NCI-H524 (cell line): ENCODE measurements around the gene CHAC1.
"Not testable (repeated sequence)": the region's sequence is repeated elsewhere in the genome, so short reads cannot be mapped to it uniquely, and the experiment has no call there.

Experiments
- DNase-seq, 2 experiments: peaks; one replicate each; lab custom pipeline; 2025; lab: John Stamatoyannopoulos, UW

Gene CHAC1

DNA sequence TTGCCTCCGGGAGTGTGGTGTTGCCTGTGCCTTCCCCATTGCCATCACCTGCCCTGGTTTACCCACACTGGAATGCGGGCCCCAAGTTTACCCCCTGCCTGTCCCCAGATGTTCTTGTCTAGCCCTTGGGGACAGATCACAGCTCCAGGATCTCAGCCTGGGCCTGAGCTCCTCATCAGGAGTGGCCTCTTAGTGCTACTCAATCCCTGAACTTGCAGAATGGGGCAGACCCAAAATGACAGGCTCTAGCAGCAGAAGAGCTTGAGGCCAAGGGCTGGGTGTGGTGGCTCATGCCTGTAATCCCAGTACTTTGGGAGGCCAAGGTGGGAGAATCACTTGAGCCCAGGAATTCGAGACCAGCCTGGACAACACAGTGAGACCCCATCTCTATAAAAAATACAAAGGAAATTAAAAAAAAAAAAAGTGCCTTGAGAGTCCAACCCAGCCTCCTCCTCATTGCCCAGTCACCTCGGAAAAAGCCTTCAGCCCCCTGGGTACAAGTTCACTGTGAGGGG, 3.8 kb downstream of the CHAC1 start:
- DNase-seq = no peak

GRCh38 chr15:40957581-40958051, 4.3 kb downstream of the CHAC1 start:
- peak; percentile 42 to 79 for DNase-seq

DNA sequence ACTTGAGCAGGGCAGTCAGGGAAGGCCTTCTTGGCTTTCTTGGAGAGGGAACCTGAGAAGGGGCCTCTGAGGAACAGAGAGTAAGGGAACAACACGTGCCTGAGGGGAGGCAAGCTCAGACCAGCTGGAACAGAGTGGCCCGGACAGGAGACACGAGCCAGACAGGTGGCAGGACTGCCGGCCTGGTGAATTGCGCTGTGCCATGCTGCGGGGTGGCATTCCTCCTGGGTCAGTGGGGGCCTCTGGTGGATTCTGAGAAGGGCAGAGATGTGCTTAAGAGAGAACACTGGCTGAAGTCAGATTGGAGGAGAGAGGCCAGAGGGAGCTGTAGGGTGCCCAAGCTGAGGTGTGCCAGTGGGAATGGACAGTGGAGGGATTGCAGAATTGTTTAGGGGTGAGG, 4.9 kb downstream of the CHAC1 start:
- DNase-seq = no peak

- no peak for DNase-seq
Observed at GRCh38 chr15:40958723-40959122, 5.5 kb downstream of the CHAC1 start.

- no peak for DNase-seq
Observed at GRCh38 chr15:40959331-40960141, 6.3 kb downstream of the CHAC1 start.

- no peak for DNase-seq
Observed at GRCh38 chr15:40960151-40960885, 7.0 kb downstream of the CHAC1 start.

DNA sequence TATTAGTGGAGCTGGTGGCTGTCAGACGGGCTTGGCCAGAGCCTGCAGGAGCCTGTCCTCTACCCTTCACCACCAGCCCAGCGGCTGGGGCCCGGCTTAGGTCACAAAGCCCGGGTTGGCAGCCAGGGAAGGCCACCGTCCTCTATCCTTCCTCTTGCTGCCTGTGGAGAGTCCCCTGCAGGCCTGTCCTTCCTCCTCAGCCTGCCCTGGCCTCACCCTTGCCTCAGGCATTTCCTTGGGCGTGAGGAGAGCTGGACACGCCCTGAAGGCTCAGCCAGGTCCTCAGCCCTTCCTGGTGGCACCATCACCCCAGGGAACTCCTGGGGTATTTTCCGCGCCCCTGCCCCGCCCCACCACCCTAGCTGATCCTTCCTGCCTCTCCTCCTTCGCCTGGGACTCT, 7.7 kb downstream of the CHAC1 start:
- DNase-seq = no peak

DNA sequence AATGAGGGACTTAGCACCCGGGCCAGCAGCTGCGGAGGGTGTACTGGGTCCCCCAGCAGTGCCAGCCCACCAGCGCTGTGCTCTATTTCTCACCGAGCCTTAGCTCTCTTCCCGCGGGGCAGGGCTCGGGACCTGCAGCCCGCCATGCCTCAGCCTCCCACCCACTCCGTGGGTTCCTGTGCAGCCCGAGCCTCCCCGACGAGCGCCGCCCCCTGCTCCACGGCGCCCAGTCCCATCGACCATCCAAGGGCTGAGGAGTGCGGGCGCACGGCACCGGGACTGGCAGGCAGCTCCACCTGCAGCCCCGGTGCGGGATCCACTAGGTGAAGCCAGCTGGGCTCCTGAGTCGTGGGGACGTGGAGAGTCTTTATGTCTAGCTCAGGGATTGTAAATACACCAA, 8.5 kb downstream of the CHAC1 start:
- not testable (repeated sequence) for DNase-seq

DNA sequence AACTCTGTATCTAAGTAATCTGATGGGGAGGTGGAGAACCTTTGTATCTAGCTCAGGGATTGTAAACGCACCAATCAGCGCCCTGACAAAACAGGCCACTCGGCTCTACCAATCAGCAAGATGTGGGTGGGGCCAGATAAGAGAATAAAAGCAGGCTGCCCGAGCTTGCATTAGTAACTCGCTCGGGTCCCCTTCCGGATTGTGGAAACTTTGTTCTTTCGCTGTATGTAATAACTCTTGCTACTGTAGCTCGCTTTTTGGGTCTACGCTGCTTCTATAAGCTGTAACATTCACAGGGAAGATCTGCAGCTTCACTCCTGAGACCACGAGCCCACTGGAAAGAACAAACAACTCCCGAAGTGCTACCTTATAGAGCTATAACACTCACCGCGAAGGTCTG, 9.0 kb downstream of the CHAC1 start:
- DNase-seq = not testable (repeated sequence)

DNA sequence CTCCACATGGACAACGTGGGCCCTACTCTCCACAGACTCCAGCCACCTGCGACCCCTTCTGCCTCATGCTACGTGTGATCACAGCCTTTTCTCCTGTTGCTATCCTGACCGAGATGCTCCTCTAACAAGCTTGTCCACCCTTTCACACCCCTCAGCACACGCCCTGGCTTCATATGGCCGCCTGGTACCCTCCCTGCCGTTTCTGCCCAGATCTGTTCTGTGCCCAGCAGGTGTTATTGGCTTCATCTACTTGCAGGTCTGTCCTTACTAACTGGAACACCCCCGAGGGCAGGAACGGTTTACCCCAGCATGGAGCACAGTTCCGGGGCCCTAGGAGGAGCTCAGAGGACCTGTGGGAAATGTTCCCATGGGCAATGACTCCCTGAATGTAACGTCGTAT, 9.9 kb downstream of the CHAC1 start:
- DNase-seq = no peak

DNA sequence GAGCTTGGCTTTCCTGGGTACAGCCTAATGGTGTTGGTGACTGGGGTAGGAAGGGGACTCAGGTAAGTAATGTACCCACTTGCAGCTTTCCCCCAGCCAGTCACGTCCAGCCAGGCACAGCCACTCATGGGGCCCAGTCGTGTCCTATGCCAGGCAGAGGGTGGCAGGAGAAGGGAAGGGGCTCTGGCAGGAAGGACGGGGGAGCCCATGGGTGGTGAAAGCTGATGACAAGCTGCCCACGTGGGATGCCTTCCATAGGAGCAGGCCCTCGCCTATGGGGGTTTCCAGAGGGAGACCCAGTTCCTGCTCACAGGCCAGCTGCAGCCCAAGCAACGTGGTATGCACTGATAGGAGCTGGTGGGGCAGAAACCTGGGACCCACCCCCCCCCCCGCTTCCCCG, 10.7 kb downstream of the CHAC1 start:
- DNase-seq = no peak

DNA sequence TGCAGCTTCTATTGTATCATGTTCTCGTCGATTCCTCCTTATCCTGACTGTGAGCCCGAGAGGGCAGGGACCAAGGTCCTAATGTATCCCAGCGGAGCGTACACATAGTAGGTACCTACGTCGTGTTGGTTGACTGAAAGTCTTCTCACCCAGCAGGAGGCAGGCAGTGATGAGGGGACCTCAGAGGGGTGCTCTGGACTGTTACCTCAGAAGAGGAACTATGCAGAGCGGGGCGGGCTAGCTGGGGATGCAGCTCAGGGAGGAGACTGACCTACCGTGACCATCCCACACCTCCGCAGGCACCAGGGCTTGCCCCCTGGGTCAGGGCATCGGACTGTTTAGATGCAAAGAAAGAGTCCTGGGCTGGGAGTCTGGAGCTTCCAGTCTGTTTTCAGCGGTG, 11.4 kb downstream of the CHAC1 start:
- no peak for DNase-seq

DNA sequence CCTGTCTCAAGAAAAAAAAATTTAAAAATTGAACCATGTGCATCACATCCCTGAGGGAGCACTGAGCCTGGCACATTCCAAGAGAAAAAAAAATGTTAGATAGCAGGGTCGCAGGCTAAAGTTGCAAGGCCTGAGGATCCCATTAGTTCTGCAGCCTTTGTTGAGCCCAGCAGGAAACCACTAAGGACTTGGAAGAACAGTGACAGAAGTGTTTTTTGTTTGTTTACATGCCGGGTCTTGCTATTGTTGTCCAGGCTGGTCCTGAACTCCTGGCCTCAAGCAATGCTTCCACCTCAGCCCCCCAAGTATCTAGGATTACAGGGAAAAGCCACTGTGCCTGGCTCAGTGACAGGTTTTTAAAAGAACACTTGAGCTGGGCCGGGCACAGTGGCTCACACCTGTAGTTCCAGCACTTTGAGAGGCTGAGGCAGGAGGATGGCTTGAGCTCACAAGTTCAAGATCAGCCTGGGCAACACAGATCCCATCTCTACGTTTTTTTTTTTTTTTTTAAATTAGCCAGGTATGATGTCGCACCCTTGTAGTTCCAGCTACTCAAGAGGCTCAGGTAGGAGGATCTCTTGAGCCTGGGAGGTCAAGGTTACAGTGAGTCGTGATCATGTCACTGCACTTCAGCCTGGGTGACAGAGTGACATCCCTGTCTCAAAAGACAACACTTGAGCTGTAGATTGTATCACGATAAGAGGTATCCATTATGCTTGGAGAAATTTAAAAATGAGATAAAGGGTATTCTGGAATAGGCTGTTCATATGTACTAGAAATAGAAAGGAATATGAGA, 15.2 kb downstream of the CHAC1 start:
- DNase-seq = no peak

DNA sequence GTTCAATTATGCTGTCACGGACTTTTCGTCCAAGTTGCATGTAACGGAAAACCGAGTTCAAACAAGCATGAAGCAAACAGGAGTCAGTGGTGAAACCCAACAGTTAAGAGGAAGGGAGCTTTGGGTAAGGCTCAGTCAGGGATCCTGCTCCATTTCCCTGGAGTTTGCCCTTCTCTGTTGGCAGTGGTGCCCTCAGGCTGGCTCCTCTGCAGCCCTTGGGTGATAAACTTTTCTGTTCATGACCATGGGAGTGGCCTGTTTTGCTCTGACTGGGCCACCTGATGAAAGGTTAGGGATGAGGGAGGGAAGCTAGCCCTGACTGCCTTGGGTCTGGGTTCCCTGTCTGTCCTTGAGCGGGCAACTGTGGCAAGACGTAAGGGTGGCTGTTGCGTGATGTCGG, 16.1 kb downstream of the CHAC1 start:
- no peak for DNase-seq

- no peak for DNase-seq
Observed at GRCh38 chr15:40974879-40975278, 21.6 kb downstream of the CHAC1 start.

DNA sequence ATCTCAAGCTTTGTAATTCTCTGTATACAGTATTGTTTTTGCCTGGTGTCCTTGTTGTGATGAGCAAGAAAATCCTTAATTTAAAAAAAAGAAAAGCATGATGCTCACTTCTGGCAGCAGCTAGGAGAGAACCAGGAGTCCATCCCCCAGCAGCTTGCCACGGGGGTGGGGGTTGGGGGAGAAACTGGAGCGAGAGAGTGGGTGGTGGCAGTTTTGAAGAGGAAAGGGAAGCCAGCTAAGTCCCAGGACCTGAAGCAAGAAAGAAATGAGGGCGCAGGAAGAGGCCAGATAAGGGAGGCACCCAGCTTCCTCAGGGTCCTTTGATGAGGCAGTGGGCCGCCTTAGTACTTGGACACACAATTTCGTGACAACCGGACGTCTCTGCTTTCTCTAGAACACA, 23.5 kb downstream of the CHAC1 start:
- DNase-seq = no peak

GRCh38 chr15:40978141-40978540, 24.9 kb downstream of the CHAC1 start:
- no peak for DNase-seq

DNA sequence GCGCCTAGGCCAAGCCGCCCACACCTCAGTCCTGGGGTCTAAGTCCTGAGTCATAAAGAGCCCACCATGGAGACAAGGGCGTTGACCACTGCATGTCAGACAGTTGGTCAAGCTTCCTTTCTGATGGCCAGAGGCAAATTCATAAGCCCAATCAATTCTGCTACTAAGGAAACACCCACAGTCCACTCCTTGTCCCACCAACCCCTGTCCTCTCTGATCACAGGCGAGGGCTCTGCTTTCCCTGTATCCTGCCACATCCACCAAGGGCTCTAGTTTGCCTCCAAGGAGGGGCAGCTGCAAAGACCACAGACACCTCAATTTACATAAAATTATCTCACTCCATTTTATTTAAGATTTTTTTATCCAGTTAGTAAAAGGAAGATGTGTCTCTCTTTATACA, 25.3 kb downstream of the CHAC1 start:
- no peak for DNase-seq

GRCh38 chr15:40981186-40981585, 27.9 kb downstream of the CHAC1 start:
- no peak for DNase-seq

GRCh38 chr15:40982855-40983254, 29.6 kb downstream of the CHAC1 start:
- DNase-seq = no peak

- DNase-seq = no peak
Observed at GRCh38 chr15:40984406-40984805, 31.1 kb downstream of the CHAC1 start.

- DNase-seq = no peak
Observed at GRCh38 chr15:40984964-40985363, 31.7 kb downstream of the CHAC1 start.
